PC-3 (cell line): ENCODE data around the gene IFNLR1. TPM values are rescaled to one million over a fixed set of nuclear protein-coding genes. Genes with fewer than 3 reads are reported as not detected.
"Not testable (repeated sequence)": the region's sequence is repeated elsewhere in the genome, so short reads cannot be mapped to it uniquely, and the experiment has no call there.

Experiments
- ATAC-seq: fragments of 200-7000 bp; cut with Tn5 transposase; 2 replicates; pipeline ENCODE4 v1.9.1; 2020; ENCODE audit warnings: mild to moderate bottlenecking, moderate library complexity
- BruUV-seq: library from RNA; stranded (reverse); fragments of 400-500 nt; replicated peaks from 2 replicates; lab custom pipeline; 2021; lab: Mats Ljungman, UMichigan
- CTCF ChIA-PET: fragments of 300-600 bp; sonication (Branson Sonifier 250); formaldehyde crosslinking; loops from one replicate; lab custom pipeline; 2022; ENCODE audit warnings: antibody characterized with exemption; lab: Charles Lee
- POLR2A ChIA-PET: fragments of 300-600 bp; sonication (Branson Sonifier 250); formaldehyde crosslinking; loops from one replicate; lab custom pipeline; 2022; ENCODE audit warnings: antibody characterized with exemption; ENCODE audit not compliant: unreplicated experiment; lab: Charles Lee
- DNase-seq: peaks from one replicate; pipeline ENCODE4 v3.0.0-alpha.2; 2015
- H2AFZ ChIP-seq: fragments of 300-600 bp; sonication (generic); 2 replicates; pipeline ENCODE4 v1.6.0; 2016; ENCODE audit warnings: antibody characterized with exemption, low read length
- H3F3A ChIP-seq: fragments of 300-600 bp; sonication (generic); one replicate; pipeline ENCODE4 v1.6.0; 2017; ENCODE audit warnings: antibody characterized with exemption, low read length, control low read depth, mild to moderate bottlenecking; ENCODE audit not compliant: unreplicated experiment
- H3K27ac ChIP-seq: fragments of 300-600 bp; sonication (generic); 2 replicates; pipeline ENCODE4 v1.5.1; 2016; ENCODE audit warnings: mild to moderate bottlenecking, low read length
- H3K27me3 ChIP-seq: fragments of 300-600 bp; sonication (generic); 2 replicates; pipeline ENCODE4 v1.6.1; 2016; ENCODE audit warnings: low read length, mixed read lengths
- H3K36me3 ChIP-seq: fragments of 300-600 bp; sonication (generic); 2 replicates; pipeline ENCODE4 v1.6.1; 2016; ENCODE audit warnings: low read depth, mixed run types, low read length, mixed read lengths
- H3K4me1 ChIP-seq: fragments of 300-600 bp; sonication (generic); 2 replicates; pipeline ENCODE4 v1.5.1; 2016; ENCODE audit warnings: low read length; ENCODE audit not compliant: insufficient read depth
- H3K4me2 ChIP-seq: fragments of 300-600 bp; sonication (generic); 2 replicates; pipeline ENCODE4 v1.6.0; 2016; ENCODE audit warnings: low read length
- H3K4me3 ChIP-seq: fragments of 300-600 bp; sonication (generic); 2 replicates; pipeline ENCODE4 v1.5.1; 2016; ENCODE audit warnings: mild to moderate bottlenecking, low read length, mixed read lengths
- H3K79me2 ChIP-seq: fragments of 300-600 bp; sonication (generic); 2 replicates; pipeline ENCODE4 v1.6.1; 2017; ENCODE audit warnings: low read length, mixed read lengths
- H3K9ac ChIP-seq: fragments of 300-600 bp; sonication (generic); 2 replicates; pipeline ENCODE4 v1.6.0; 2016; ENCODE audit warnings: mild to moderate bottlenecking, low read length
- H3K9me2 ChIP-seq: fragments of 300-600 bp; sonication (generic); replicated peaks from 2 replicates; pipeline ENCODE4 v1.6.1; 2016; ENCODE audit warnings: mixed run types, low read length, mixed read lengths
- H3K9me3 ChIP-seq: fragments of 300-600 bp; sonication (generic); 2 replicates; pipeline ENCODE4 v1.6.1; 2016; ENCODE audit warnings: low read length, mixed read lengths
- H4K20me1 ChIP-seq: fragments of 300-600 bp; sonication (generic); 2 replicates; pipeline ENCODE4 v1.6.1; 2016; ENCODE audit warnings: low read length, mixed read lengths
- EZH2 ChIP-seq: fragments of 300-600 bp; sonication (generic); IDR thresholded peaks from one replicate; pipeline ENCODE4 v1.6.1; 2017; ENCODE audit warnings: antibody characterized with exemption, mild to moderate bottlenecking, low read length; ENCODE audit not compliant: unreplicated experiment
- EZH2phosphoT487 ChIP-seq: fragments of 300-600 bp; sonication (generic); IDR thresholded peaks from 2 replicates; pipeline ENCODE4 v1.6.1; 2018; ENCODE audit warnings: mild to moderate bottlenecking, antibody characterized with exemption, low read length, borderline replicate concordance
- intact Hi-C: fragments of 100-400 bp; cut with micrococcal nuclease; formaldehyde crosslinking; loops from 2 replicates; pipeline ENCODE4 v1.9.0; 2023
- total RNA-seq: library from RNA; depleted of rRNA; stranded (reverse); fragments of >200 nt; gene quantifications from 2 replicates; pipeline ENCODE4 v1.2.3, GENCODE V29; 2014
- TF ChIP-seq, protein P1 (sequence below): fragments of 300-600 bp; sonication (generic); conservative IDR thresholded peaks from 2 replicates; pipeline ENCODE4 v1.5.1; 2017; ENCODE audit warnings: antibody characterized with exemption, low read depth, mild to moderate bottlenecking, low read length

The IFNLR1 gene
- total RNA-seq, 1 experiment from 2014 or later = 9.5 TPM

GRCh38 chr1:24210195-24210627, 23.1 kb upstream of the IFNLR1 start:
- CTCF ChIA-PET = no interaction called here

DNA sequence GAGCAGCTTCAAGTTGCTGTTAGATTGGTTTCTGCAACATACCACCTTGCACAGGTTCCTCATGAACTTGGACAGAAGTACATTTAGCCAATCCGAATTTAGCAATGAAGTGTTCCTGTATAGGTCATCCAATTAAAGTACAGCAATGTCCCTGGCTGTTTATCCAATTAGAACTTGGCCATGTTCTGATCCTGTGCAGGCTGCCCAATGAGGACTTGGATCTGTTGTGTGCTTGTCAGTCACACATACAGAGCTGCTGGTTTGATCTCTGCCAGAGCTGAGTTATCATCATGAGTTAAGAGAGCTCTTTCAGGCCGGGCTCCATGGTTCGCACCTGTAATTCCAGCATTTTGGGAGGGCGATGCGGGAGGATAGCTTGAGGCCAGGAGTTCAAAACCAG, 22.0 kb upstream of the IFNLR1 start:
- intact Hi-C loops = no loop called here
- CTCF ChIA-PET = no interaction called here

More at GRCh38 chr1:24210195-24210627, 23.1 kb upstream of the IFNLR1 start:
- Histone ChIP-seq H4K20me1 (no peaks in the 10 kb centered on the region), H3K79me2 (no peaks in the 10 kb centered on the region), H3K9ac (no peak overlapping the region), H2AFZ (no peak overlapping the region), H3K4me1 (peaks cover 10% of the 10 kb centered on the region), H3K9me2 (no peaks in the 10 kb centered on the region), H3K4me2 (no peak overlapping the region), H3K27me3 (no peaks in the 10 kb centered on the region), H3K4me3 (no peak overlapping the region), H3K27ac (no peak overlapping the region), H3K36me3 (no peaks in the 10 kb centered on the region), H3F3A (no peaks in the 10 kb centered on the region), H3K9me3 (no peaks in the 10 kb centered on the region)
- ATAC-seq (no peak), DNase-seq (no peak)
- POLR2A ChIA-PET = no interaction called here
- intact Hi-C loops = no loop called here
- TF ChIP-seq, protein P1, sequence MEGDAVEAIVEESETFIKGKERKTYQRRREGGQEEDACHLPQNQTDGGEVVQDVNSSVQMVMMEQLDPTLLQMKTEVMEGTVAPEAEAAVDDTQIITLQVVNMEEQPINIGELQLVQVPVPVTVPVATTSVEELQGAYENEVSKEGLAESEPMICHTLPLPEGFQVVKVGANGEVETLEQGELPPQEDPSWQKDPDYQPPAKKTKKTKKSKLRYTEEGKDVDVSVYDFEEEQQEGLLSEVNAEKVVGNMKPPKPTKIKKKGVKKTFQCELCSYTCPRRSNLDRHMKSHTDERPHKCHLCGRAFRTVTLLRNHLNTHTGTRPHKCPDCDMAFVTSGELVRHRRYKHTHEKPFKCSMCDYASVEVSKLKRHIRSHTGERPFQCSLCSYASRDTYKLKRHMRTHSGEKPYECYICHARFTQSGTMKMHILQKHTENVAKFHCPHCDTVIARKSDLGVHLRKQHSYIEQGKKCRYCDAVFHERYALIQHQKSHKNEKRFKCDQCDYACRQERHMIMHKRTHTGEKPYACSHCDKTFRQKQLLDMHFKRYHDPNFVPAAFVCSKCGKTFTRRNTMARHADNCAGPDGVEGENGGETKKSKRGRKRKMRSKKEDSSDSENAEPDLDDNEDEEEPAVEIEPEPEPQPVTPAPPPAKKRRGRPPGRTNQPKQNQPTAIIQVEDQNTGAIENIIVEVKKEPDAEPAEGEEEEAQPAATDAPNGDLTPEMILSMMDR = no peak
- no peak for TF ChIP-seq EZH2phosphoT487
- no peak for TF ChIP-seq EZH2
- no TSS peak for BruUV-seq

GRCh38 chr1:24207709-24208108, 20.6 kb upstream of the IFNLR1 start:
- no peak for DNase-seq
- no peak overlapping the region for H3K4me3 ChIP-seq
- no peaks in the 10 kb centered on the region for H3K36me3 ChIP-seq
- CTCF ChIA-PET = no interaction called here
- no peak overlapping the region for H2AFZ ChIP-seq
- no peaks in the 10 kb centered on the region for H3F3A ChIP-seq
- POLR2A ChIA-PET = no interaction called here
- H4K20me1 ChIP-seq = no peaks in the 10 kb centered on the region
- no peaks in the 10 kb centered on the region for H3K9me3 ChIP-seq
- TF ChIP-seq EZH2 (no peak), EZH2phosphoT487 (no peak)
- TF ChIP-seq, protein P1 = no peak
- H3K27me3 ChIP-seq = no peaks in the 10 kb centered on the region
- no TSS peak for BruUV-seq
- no peaks in the 10 kb centered on the region for H3K79me2 ChIP-seq
- H3K4me1 ChIP-seq = peaks cover 26% of the 10 kb centered on the region
- no peak for ATAC-seq
- H3K9ac ChIP-seq = no peak overlapping the region
- H3K4me2 ChIP-seq = no peak overlapping the region
- H3K27ac ChIP-seq = no peak overlapping the region
- H3K9me2 ChIP-seq = no peaks in the 10 kb centered on the region
- intact Hi-C loops = no loop called here

More for the DNA sequence above, 22.0 kb upstream of the IFNLR1 start:
- H3K27me3 ChIP-seq = no peaks in the 10 kb centered on the region
- POLR2A ChIA-PET = no interaction called here
- H2AFZ ChIP-seq = no peak overlapping the region
- H3F3A ChIP-seq = no peaks in the 10 kb centered on the region
- H3K9ac ChIP-seq = no peak overlapping the region
- TF ChIP-seq EZH2phosphoT487 (no peak), EZH2 (no peak)
- TF ChIP-seq, protein P1 = no peak
- H3K27ac ChIP-seq = no peak overlapping the region
- no peaks in the 10 kb centered on the region for H3K79me2 ChIP-seq
- no peaks in the 10 kb centered on the region for H3K9me2 ChIP-seq
- no peak overlapping the region for H3K4me2 ChIP-seq
- BruUV-seq = no TSS peak
- H4K20me1 ChIP-seq = no peaks in the 10 kb centered on the region
- DNase-seq = no peak
- H3K9me3 ChIP-seq = no peaks in the 10 kb centered on the region
- H3K4me3 ChIP-seq = no peak overlapping the region
- peaks cover 14% of the 10 kb centered on the region for H3K4me1 ChIP-seq
- H3K36me3 ChIP-seq = no peaks in the 10 kb centered on the region
- no peak for ATAC-seq

DNA sequence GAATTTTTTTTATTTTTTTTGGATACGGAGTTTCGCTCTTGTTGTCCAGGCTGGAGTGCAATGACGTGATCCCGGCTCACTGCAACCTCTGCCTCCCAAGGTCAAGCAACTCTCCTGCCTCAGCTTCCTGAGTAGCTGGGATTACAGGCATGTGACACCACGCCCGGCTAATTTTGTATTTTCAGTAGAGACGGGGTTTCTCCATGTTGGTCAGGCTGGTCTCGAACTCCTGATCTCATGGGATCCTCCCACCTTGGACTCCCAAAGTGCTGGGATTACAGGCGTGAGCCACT, 20.3 kb upstream of the IFNLR1 start:
- BruUV-seq, H3K9me2 ChIP-seq, H3K9me3 ChIP-seq, H3F3A ChIP-seq, DNase-seq, H4K20me1 ChIP-seq, ATAC-seq, H3K27me3 ChIP-seq, H3K4me3 ChIP-seq, POLR2A ChIA-PET, H3K27ac ChIP-seq, H3K36me3 ChIP-seq, H3K9ac ChIP-seq, CTCF ChIA-PET, H3K79me2 ChIP-seq, intact Hi-C loops, H3K4me2 ChIP-seq, H2AFZ ChIP-seq: not testable (repeated sequence)
- peaks cover 29% of the 10 kb centered on the region for H3K4me1 ChIP-seq
